Measurements from ENCODE around the gene VSNL1.

Gene VSNL1

DNA sequence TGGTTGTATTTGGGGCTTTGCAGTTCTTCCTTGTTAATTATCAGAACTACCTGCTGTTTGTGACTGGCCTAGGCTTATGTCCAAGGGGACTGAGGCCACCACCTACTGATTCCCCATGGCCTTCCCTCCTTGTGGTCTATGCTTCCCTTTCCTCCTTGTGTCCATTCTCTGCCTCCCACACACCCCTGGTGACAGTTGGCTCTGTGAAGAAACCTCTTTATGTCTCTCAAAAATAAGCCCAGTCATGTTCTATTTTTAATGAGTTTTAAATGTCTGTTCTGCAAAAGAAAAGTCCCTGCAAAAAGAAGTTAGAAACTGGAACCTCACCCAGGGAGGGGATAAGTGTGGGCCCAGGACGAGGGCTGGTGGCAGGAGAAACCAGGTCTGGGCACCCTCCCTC lies 108.1 kb downstream of the VSNL1 start:
- no peak for DNase-seq

DNA sequence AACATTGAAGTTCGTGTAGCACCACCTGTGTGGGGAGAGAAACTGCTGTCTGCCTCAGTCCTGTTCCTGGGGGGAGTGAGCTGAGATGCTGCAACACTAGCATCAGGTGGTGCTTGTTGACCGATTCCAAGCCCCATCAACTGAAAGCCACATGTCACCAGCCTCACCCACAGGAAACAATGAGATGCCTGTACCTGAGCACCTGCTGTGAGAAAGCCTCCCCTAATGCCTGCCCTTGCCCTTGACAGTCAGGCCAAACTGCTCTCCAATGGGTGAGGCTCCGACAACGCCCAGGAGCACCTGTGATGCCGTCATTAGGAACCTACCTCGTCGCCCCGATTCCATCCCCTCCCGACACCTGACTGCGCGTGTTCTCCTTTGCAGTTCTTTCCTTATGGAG lies 108.5 kb downstream of the VSNL1 start:
- DNase-seq, result no peak

DNA sequence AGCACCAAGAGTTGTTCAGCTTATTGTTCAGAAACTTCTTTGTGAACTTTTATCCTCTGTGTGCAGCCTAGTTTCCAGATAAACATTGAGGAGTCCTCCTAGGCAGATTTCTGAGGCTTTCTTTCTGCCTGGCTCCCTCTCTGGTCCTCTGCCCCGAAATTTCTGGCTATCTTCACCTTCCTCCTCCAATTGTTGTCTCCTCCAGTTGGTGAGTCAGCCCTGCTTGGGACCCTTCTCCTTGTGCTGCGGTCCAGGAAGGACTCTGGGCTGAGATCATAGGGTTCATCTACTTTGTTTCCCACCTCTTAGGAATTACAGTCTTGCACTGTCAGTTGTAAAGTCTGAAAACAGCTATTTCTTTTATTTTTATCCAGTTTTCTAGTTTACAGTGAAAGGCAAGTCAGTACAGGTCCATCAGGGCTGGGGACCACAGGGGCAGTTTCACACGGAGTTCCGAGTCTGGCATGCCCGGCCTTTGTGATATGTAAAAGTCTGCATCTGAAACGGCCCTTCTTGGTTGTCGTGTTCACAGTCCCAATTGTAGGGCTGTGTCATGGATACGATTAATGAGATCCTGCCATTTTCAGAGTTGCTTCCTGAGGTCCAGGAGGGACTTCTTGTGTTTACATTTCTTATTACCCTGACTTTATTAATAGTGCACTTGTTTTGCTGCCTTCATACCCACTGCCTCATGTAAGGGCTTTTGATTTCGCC lies 112.3 kb downstream of the VSNL1 start:
- no peak for DNase-seq

GRCh38 chr2:17657759-17658158 lies 117.3 kb downstream of the VSNL1 start:
- no peak for DNase-seq

DNA sequence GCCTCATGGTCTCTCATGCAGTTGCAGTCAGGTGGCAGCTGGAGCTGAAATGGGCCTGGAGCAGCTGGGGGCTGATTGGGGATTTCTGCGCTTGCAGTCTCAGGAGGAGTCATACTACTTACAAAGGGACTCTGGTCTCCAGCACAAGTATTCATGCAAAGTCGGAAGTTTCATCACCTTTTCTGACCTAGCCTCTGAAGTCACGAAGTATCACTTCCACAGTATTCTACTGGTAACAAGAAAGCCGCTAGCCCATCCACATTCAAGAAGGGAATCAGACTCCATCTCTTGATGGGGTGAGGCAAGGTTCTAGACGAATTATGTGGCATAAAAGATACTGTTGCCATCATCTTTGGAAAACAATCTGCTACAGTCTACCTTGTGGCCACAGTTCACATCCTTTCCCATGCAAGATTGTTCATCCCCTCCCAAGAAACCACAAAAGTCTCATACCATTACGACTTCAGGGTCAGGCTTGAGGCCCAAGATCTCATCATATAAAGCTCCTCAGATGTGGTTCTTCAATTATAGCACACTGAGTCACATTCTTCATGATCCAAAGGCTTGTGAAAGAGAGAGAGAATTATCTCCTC lies 117.9 kb downstream of the VSNL1 start:
- no peak for DNase-seq

GRCh38 chr2:17660219-17660618 lies 119.7 kb downstream of the VSNL1 start:
- DNase-seq, result no peak

DNA sequence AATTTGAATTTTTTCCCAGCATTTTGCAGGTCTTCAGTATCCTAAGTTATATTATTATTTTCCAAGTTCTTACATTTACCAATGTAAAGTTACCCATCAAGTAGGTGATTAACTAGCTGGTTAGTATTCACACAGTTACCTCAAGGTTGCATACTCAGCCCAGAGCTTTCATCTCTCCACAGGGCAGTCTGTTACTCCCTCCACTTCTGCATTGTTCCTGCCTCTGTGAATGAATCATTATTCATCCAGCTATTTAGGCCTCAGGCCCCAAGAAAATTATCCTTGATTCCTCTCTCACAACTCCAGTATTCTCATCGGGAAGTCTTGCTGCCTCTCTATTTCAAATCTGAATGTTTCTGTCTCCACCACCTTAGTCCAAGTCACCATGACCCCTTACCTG lies 121.0 kb downstream of the VSNL1 start:
- no peak for DNase-seq

- no peak for DNase-seq
Measured at GRCh38 chr2:17662723-17663122, 122.2 kb downstream of the VSNL1 start.

- DNase-seq, result no peak
Measured at GRCh38 chr2:17664534-17664933, 124.0 kb downstream of the VSNL1 start.

- DNase-seq, result no peak
Measured at GRCh38 chr2:17667898-17668297, 127.4 kb downstream of the VSNL1 start.

DNA sequence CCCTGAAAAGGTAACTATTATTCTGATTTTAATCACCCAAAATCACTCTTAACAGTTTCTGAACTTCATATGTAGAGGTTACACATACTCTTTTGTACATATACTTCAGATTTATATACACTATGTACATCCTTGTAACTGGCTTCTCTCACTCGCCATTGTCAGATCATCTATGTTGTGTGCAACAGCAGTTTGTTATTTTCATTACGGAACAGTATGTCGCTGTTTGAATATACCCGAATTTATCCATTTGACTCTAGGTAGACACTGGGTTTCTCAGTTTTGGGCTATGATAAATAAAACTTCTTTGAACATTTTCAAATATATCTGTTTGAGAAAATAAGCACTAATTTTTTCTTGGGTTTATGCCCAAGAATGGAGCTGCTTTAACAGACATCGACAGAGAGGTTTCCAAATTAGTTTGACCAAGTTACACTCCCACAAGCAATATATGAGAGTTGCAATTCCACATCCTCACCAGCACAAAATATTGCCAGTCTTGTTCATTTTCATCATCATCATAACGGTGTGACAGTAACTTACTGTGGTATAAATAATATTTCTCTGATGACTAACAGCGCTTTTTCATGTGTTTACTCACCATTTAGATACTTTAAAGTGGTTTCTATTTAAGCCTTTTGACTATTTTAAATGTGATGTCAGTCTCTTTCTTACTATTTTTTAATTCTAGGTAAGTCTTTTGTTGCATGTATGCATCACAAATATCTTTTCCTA lies 132.3 kb downstream of the VSNL1 start:
- no peak for DNase-seq

DNA sequence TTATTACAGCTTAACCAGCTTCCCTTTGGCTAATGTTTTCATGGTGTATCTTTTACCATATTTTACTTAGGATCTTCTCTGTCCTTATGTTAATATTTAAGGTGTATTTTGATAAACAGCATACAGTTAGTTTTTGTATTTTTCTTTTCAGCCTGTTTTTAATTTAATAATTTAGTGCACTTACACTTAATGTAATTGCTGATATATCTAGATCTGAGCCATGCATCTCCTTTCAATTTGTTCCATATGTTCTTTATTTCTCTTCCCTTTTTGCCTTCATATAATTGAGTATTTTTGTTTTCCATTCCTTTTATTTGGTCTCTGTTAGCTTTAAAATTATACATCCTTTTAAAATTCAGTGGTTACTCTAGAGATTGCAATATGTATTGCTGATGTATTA lies 134.3 kb downstream of the VSNL1 start:
- no peak for DNase-seq

- DNase-seq, result no peak
Measured at GRCh38 chr2:17680119-17680518, 139.6 kb downstream of the VSNL1 start.

DNA sequence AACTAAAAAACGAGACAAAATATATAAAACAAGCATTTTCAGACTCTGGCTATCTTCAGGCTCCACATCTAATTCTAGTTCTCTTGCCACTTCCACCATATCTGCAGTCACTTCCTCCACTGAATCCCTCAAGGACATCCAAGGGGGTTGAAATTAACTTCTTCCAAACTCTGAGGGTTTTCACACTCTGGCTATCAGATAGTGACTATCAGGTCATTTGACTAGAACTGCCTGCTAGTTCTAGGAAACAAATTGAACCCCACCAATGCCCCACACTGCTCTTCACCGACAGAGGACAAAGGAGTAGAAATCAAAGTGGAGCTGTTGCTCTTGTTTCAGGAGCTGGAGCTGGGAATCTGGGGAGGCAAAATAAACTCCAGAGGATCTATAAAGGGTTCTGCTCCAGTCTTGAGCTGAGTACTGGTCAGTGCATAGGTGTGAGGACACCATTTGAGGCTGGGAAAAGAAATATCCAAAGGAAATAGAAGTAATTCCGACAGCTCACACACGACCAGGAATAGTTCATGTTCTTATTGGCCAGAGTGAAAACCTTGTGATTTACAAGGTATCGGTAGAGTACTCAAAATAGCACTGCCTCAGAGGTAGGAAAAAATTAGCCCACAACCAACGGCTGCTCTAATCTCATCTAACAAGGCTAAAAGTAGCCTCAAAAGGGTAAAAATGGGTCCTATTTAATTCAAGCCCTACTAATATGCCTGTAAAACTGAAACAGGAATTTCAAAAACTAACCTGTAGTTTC lies 141.8 kb downstream of the VSNL1 start:
- DNase-seq, result no peak

GRCh38 chr2:17683981-17684380 lies 143.5 kb downstream of the VSNL1 start:
- no peak for DNase-seq

DNA sequence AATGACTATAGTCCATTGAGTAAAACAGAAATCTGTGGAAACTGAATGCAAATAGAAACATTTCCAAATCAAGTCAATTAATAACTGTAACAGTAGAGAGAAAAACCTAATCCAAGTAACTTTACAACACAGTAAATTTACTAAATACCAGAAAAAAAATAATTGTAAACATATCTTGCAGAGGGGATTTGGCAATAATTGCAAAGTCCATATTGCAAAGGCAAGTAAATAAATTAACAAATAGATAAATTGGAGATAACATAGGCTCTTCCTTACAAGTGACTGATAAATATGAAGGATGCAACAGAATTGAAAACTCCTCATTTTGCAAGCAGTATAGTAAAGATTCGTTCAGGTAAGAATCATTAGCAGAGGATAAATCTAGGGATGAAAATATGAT lies 148.1 kb downstream of the VSNL1 start:
- DNase-seq, result no peak

DNA sequence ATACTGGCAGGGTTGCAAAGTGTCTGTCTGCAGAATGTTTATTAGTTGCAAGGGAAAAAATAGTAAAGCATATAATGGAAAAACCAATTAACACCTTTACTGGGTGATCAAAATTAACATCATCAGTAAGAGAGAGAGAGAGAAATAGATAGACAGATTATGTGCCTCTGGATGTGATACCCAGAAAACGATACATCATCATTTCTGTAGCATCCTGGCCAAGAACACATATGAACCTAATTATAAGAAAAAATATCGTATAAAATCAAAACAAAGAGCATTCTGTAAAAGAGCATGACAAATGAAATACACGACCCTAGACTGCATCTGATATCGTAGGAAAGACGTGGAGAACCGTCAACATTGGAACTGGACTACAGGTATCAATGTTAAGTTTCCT lies 148.5 kb downstream of the VSNL1 start:
- no peak for DNase-seq

- DNase-seq, result no peak
Measured at GRCh38 chr2:17690776-17691175, 150.3 kb downstream of the VSNL1 start.

All from CD4-positive, alpha-beta T cell treated with Interleukin-21 for 1 hour (primary cell).